Activated naive CD8-positive, alpha-beta T cell treated with anti-CD3 and anti-CD28 coated beads, Interleukin-2, amount 10 ng/mL, durations not matched to agents 7 days and 5 days (primary cell): ENCODE results near the gene LHX4. TPM values are rescaled to one million over a fixed set of nuclear protein-coding genes. Genes with fewer than 3 reads are reported as not detected.

ENCODE experiments used
- ATAC-seq: fragments of 150-1000 bp; cut with Tn5 transposase; one replicate; pipeline ENCODE4 v1.10.0; 2021; ENCODE audit warnings: low read depth, moderate library complexity
- POLR2A ChIA-PET: fragments of 350-600 bp; sonication (Branson Sonifier 250); formaldehyde crosslinking; loops from one replicate; lab custom pipeline; 2021; ENCODE audit warnings: antibody characterized with exemption; lab: Charles Lee
- DNase-seq: peaks from one replicate; pipeline ENCODE4 v3.0.0; 2021
- H3K27ac Mint-ChIP-seq: one replicate; pipeline ENCODE4 v1.8.0; 2022; ENCODE audit warnings: mild to moderate bottlenecking, mixed read lengths
- H3K27me3 Mint-ChIP-seq: one replicate; pipeline ENCODE4 v1.8.0; 2022; ENCODE audit warnings: mild to moderate bottlenecking, moderate library complexity, mixed read lengths
- H3K36me3 Mint-ChIP-seq: one replicate; pipeline ENCODE4 v1.8.0; 2021; ENCODE audit warnings: mild to moderate bottlenecking, mixed read lengths
- H3K4me1 Mint-ChIP-seq: one replicate; pipeline ENCODE4 v1.8.0; 2021; ENCODE audit warnings: mixed read lengths
- H3K4me3 Mint-ChIP-seq: one replicate; pipeline ENCODE4 v1.8.0; 2022; ENCODE audit warnings: mild to moderate bottlenecking, moderate library complexity, mixed read lengths
- H3K9me3 Mint-ChIP-seq: one replicate; pipeline ENCODE4 v1.8.0; 2021; ENCODE audit warnings: mixed read lengths
- total RNA-seq, 2 experiments: library from RNA; stranded (reverse); gene quantifications; one replicate each; pipeline ENCODE4 v1.2.3, GENCODE V29; 2021

The LHX4 gene
- total RNA-seq, 2 experiments from 2014 or later: not detected

- no peak for DNase-seq
- H3K27me3 Mint-ChIP-seq: no peaks in the 10 kb centered on the region
- no peaks in the 10 kb centered on the region for H3K9me3 Mint-ChIP-seq
- peaks cover 2% of the 10 kb centered on the region for H3K4me1 Mint-ChIP-seq
- no peak overlapping the region for H3K4me3 Mint-ChIP-seq
- POLR2A ChIA-PET: no interaction called here
- no peak overlapping the region for H3K27ac Mint-ChIP-seq
- no peak for ATAC-seq
- H3K36me3 Mint-ChIP-seq: no peaks in the 10 kb centered on the region
Observed at GRCh38 chr1:180257028-180257386, 26.9 kb downstream of the LHX4 start.

GRCh38 chr1:180257486-180257885, 27.4 kb downstream of the LHX4 start:
- DNase-seq: no peak
- Mint-ChIP-seq H3K36me3 (no peaks in the 10 kb centered on the region), H3K27me3 (no peaks in the 10 kb centered on the region), H3K4me1 (peaks cover under 1% of the 10 kb centered on the region), H3K9me3 (no peaks in the 10 kb centered on the region), H3K4me3 (no peak overlapping the region), H3K27ac (no peak overlapping the region)
- POLR2A ChIA-PET: interaction anchor here (0.5 kb wide), 1 partner anchor 365 kb away, joined by 4 read pairs; no protein-coding TSS in a partner anchor
- ATAC-seq: no peak

- no peaks in the 10 kb centered on the region for H3K9me3 Mint-ChIP-seq
- no peak for DNase-seq
- no peak for ATAC-seq
- H3K27ac Mint-ChIP-seq: no peak overlapping the region
- POLR2A ChIA-PET: no interaction called here
- H3K4me3 Mint-ChIP-seq: no peak overlapping the region
- no peaks in the 10 kb centered on the region for H3K36me3 Mint-ChIP-seq
- H3K4me1 Mint-ChIP-seq: no peaks in the 10 kb centered on the region
- H3K27me3 Mint-ChIP-seq: no peaks in the 10 kb centered on the region
Observed at GRCh38 chr1:180258290-180258689, 28.2 kb downstream of the LHX4 start.

GRCh38 chr1:180258935-180259334, 28.9 kb downstream of the LHX4 start:
- POLR2A ChIA-PET: no interaction called here
- Mint-ChIP-seq H3K4me3 (no peak overlapping the region), H3K27ac (no peak overlapping the region), H3K9me3 (no peaks in the 10 kb centered on the region), H3K36me3 (no peaks in the 10 kb centered on the region), H3K27me3 (no peaks in the 10 kb centered on the region), H3K4me1 (no peaks in the 10 kb centered on the region)
- DNase-seq: no peak
- ATAC-seq: no peak

- no peak overlapping the region for H3K4me3 Mint-ChIP-seq
- no peak overlapping the region for H3K27ac Mint-ChIP-seq
- DNase-seq (no peak), ATAC-seq (no peak)
- H3K9me3 Mint-ChIP-seq: no peaks in the 10 kb centered on the region
- H3K27me3 Mint-ChIP-seq: no peaks in the 10 kb centered on the region
- POLR2A ChIA-PET: no interaction called here
- H3K36me3 Mint-ChIP-seq: no peaks in the 10 kb centered on the region
- H3K4me1 Mint-ChIP-seq: no peaks in the 10 kb centered on the region
Observed at GRCh38 chr1:180259431-180260338, 29.6 kb downstream of the LHX4 start.

GRCh38 chr1:180260541-180260940, 30.5 kb downstream of the LHX4 start:
- Mint-ChIP-seq H3K9me3 (no peaks in the 10 kb centered on the region), H3K27me3 (no peaks in the 10 kb centered on the region), H3K36me3 (no peaks in the 10 kb centered on the region), H3K4me1 (no peaks in the 10 kb centered on the region), H3K27ac (no peak overlapping the region), H3K4me3 (no peak overlapping the region)
- POLR2A ChIA-PET: interaction anchor here (0.6 kb wide), 1 partner anchor 1210 kb away, joined by 3 read pairs; no protein-coding TSS in a partner anchor
- no peak for ATAC-seq
- DNase-seq: no peak

GRCh38 chr1:180261030-180261429, 31.0 kb downstream of the LHX4 start:
- ATAC-seq: no peak
- Mint-ChIP-seq H3K4me1 (no peaks in the 10 kb centered on the region), H3K27me3 (no peaks in the 10 kb centered on the region), H3K9me3 (no peaks in the 10 kb centered on the region), H3K36me3 (no peaks in the 10 kb centered on the region), H3K27ac (no peak overlapping the region), H3K4me3 (no peak overlapping the region)
- POLR2A ChIA-PET: interaction anchor here (0.6 kb wide), 1 partner anchor 1210 kb away, joined by 3 read pairs; no protein-coding TSS in a partner anchor
- DNase-seq: no peak

- no peak for ATAC-seq
- POLR2A ChIA-PET: no interaction called here
Observed at GRCh38 chr1:180261524-180262155, 31.6 kb downstream of the LHX4 start.

DNA sequence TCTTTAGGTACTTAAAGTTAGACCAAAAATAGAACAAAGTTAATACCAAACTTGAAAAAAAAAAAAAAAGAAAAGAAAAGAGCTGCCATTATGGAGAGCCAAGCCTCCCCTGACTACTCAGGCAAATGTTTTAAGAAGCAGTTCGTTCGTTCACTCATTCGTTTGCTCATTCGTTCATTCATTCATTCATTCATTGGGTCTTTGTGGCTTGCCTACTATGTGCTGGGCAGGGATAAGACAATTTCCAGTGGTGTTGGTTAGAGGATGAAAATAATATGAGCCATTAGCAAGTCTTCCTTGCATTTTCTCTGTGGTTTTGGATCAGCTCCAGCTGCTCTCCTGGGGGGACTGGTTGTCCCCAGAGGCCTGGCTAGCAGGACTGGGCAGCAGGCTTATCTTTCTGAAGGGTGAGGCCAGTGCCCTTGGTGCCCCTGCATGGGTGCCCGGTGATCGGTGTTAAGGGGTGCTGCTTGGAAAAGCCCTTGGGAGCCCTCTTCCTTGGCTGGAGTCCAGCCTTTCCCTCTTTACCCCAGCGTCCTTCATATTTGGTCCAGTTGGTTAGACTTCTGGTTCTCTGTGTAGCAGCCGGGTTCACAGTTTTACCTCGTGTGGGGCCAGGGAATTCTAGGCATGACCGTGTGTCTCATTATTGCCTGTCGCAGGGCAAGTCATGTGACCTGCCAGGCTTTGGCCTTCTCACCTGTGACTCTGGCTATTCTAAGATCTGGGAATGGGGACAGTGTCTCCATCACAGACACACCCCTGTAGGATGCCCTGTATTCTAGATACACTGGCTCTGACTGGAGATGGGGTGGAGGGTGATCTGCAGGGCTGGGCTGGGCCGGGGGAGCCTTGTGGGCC, 32.8 kb downstream of the LHX4 start:
- ATAC-seq (no peak), DNase-seq (no peak)
- no peaks in the 10 kb centered on the region for H3K4me1 Mint-ChIP-seq
- POLR2A ChIA-PET: no interaction called here
- no peaks in the 10 kb centered on the region for H3K36me3 Mint-ChIP-seq
- no peaks in the 10 kb centered on the region for H3K9me3 Mint-ChIP-seq
- H3K4me3 Mint-ChIP-seq: no peak overlapping the region
- no peak overlapping the region for H3K27ac Mint-ChIP-seq
- no peaks in the 10 kb centered on the region for H3K27me3 Mint-ChIP-seq

More at GRCh38 chr1:180261524-180262155, 31.6 kb downstream of the LHX4 start:
- Mint-ChIP-seq H3K27me3 (no peaks in the 10 kb centered on the region), H3K4me3 (no peak overlapping the region), H3K27ac (no peak overlapping the region), H3K36me3 (no peaks in the 10 kb centered on the region), H3K4me1 (no peaks in the 10 kb centered on the region), H3K9me3 (no peaks in the 10 kb centered on the region)
- no peak for DNase-seq

DNA sequence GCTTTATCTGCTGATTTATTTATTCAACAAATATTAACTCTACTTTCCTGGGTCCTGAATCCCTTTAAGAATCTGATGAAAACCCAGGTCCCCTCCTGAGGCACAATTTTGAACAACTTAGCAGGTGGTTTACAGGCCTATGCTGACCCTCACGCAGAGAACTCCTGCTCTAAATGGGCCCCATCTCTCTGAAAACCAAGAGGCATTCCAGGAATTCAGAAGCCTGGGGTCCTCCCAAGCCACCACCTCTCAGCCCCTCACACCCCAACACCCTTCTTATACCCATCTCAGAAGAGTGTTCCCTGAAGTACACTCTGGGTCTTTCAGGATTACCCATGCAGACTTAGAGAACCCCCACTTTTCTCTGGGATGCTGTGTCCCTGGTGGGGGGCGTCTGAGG, 34.5 kb downstream of the LHX4 start:
- Mint-ChIP-seq H3K4me3 (no peak overlapping the region), H3K27me3 (no peaks in the 10 kb centered on the region), H3K9me3 (no peaks in the 10 kb centered on the region), H3K27ac (no peak overlapping the region), H3K4me1 (no peaks in the 10 kb centered on the region), H3K36me3 (no peaks in the 10 kb centered on the region)
- POLR2A ChIA-PET: no interaction called here
- ATAC-seq (no peak), DNase-seq (no peak)

- no peaks in the 10 kb centered on the region for H3K9me3 Mint-ChIP-seq
- POLR2A ChIA-PET: no interaction called here
- H3K4me1 Mint-ChIP-seq: no peaks in the 10 kb centered on the region
- H3K27ac Mint-ChIP-seq: no peak overlapping the region
- no peak for ATAC-seq
- H3K36me3 Mint-ChIP-seq: no peaks in the 10 kb centered on the region
- no peak overlapping the region for H3K4me3 Mint-ChIP-seq
- DNase-seq: no peak
- no peaks in the 10 kb centered on the region for H3K27me3 Mint-ChIP-seq
Observed at GRCh38 chr1:180265201-180265600, 35.1 kb downstream of the LHX4 start.

DNA sequence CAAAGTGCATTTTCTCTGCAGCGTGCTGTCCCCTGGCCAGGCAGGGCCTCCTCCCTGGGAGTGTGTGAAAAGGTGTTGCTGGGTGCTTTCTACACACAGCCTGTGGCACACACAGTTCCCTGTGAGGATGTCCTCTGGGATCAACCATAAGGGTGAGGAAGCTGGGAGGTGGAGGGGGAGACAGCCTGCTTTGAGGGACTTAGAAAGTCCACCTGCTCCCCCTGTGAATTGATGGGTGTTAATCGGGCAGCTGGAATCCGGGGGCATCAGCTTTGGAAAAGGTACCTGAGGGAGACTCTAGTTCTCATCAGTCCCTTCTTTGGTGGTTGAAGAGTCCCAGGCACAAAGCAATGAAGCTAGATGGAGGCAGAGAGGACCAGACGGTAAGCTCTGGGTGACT, 35.8 kb downstream of the LHX4 start:
- no peaks in the 10 kb centered on the region for H3K9me3 Mint-ChIP-seq
- no peak overlapping the region for H3K4me3 Mint-ChIP-seq
- no peaks in the 10 kb centered on the region for H3K27me3 Mint-ChIP-seq
- DNase-seq: no peak
- H3K4me1 Mint-ChIP-seq: no peaks in the 10 kb centered on the region
- ATAC-seq: no peak
- H3K27ac Mint-ChIP-seq: no peak overlapping the region
- POLR2A ChIA-PET: no interaction called here
- peaks cover 1% of the 10 kb centered on the region for H3K36me3 Mint-ChIP-seq
